Measurements from ENCODE around the gene C21orf58.

- TF ChIP-seq CTCF (IDR thresholded peaks at IDR 0.05; ENCODE audit: poor library complexity): no peak
- TF ChIP-seq EZH2 (IDR thresholded peaks at IDR 0.05; ENCODE audit: borderline replicate concordance): no peak
- TF ChIP-seq EZH2phosphoT487 (IDR thresholded peaks at IDR 0.05; ENCODE audit: low read depth, severe bottlenecking, unreplicated experiment): no peak
These were observed 36.1 kb downstream of the C21orf58 start for GRCh38 chr21:46287541-46287940.
